ENCODE measurements around the gene TMCO1.

GRCh38 chr1:165699577-165699976, 69.1 kb downstream of the TMCO1 start:
- TF ChIP-seq CTCF (IDR thresholded peaks at IDR 0.05) (no peak), POLR2A (IDR thresholded peaks at IDR 0.05) (no peak)

All from heart left ventricle (tissue), 13 donors.